Osteocyte (in vitro differentiated cells): ENCODE measurements around the gene TMPRSS11A. TPM values are rescaled to one million over a fixed set of nuclear protein-coding genes. Genes with fewer than 3 reads are reported as not detected.

Experiments used
- DNase-seq: peaks from one replicate; pipeline ENCODE4 v3.0.0; 2021; ENCODE audit warnings: mixed read lengths; ENCODE audit not compliant: unreplicated experiment; ENCODE audit errors: extremely low spot score
- H3K27ac Mint-ChIP-seq: one replicate; pipeline ENCODE4 v1.8.0; 2021; ENCODE audit warnings: mild to moderate bottlenecking, mixed read lengths; ENCODE audit not compliant: unreplicated experiment
- H3K27me3 Mint-ChIP-seq: one replicate; pipeline ENCODE4 v1.8.0; 2021; ENCODE audit warnings: mixed read lengths; ENCODE audit not compliant: unreplicated experiment
- H3K36me3 Mint-ChIP-seq: one replicate; pipeline ENCODE4 v1.8.0; 2021; ENCODE audit warnings: mixed read lengths; ENCODE audit not compliant: unreplicated experiment
- H3K4me1 Mint-ChIP-seq: one replicate; pipeline ENCODE4 v1.8.0; 2021; ENCODE audit warnings: mixed read lengths; ENCODE audit not compliant: unreplicated experiment
- H3K4me3 Mint-ChIP-seq: one replicate; pipeline ENCODE4 v1.8.0; 2021; ENCODE audit warnings: mild to moderate bottlenecking, moderate library complexity, mixed read lengths; ENCODE audit not compliant: unreplicated experiment
- H3K9me3 Mint-ChIP-seq: one replicate; pipeline ENCODE4 v1.8.0; 2021; ENCODE audit warnings: mixed read lengths; ENCODE audit not compliant: unreplicated experiment
- total RNA-seq: library from RNA; stranded (reverse); gene quantifications from 2 replicates; pipeline ENCODE4 v1.2.1, GENCODE V29; 2021
- TF ChIP-seq, protein P1 (sequence below): fragments of 200-600 bp; sonication (generic); IDR thresholded peaks from 2 replicates; pipeline ENCODE4 v1.5.0; 2021; ENCODE audit warnings: antibody characterized with exemption, mild to moderate bottlenecking, moderate library complexity

Gene TMPRSS11A
- total RNA-seq, 1 donor from 2014 or later, result not detected

DNA sequence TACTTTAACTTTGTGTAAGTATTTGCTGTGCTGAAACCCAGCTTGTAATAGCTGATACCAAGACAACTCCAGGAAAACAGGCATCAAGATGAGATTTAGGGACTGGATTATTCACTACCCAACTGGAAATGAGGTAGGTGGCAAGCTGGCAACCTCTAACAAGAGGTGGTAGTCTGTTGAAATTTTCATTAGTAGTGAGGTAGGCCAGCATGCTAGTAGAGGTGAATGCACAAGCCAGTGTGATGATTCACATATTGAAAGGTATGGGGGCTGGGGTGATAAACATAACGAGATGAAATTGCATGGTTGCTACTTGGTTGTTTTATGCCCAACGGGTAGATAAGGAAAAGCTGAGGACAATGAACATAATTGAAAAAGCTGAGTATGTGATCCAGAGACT lies 71.0 kb downstream of the TMPRSS11A start:
- Mint-ChIP-seq H3K36me3 (no peaks in the 10 kb centered on the region), H3K9me3 (no peaks in the 10 kb centered on the region), H3K27me3 (no peaks in the 10 kb centered on the region), H3K27ac (no peak overlapping the region), H3K4me1 (no peaks in the 10 kb centered on the region), H3K4me3 (no peak overlapping the region)
- TF ChIP-seq, protein P1, sequence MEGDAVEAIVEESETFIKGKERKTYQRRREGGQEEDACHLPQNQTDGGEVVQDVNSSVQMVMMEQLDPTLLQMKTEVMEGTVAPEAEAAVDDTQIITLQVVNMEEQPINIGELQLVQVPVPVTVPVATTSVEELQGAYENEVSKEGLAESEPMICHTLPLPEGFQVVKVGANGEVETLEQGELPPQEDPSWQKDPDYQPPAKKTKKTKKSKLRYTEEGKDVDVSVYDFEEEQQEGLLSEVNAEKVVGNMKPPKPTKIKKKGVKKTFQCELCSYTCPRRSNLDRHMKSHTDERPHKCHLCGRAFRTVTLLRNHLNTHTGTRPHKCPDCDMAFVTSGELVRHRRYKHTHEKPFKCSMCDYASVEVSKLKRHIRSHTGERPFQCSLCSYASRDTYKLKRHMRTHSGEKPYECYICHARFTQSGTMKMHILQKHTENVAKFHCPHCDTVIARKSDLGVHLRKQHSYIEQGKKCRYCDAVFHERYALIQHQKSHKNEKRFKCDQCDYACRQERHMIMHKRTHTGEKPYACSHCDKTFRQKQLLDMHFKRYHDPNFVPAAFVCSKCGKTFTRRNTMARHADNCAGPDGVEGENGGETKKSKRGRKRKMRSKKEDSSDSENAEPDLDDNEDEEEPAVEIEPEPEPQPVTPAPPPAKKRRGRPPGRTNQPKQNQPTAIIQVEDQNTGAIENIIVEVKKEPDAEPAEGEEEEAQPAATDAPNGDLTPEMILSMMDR, result no peak
- DNase-seq, result no peak

DNA sequence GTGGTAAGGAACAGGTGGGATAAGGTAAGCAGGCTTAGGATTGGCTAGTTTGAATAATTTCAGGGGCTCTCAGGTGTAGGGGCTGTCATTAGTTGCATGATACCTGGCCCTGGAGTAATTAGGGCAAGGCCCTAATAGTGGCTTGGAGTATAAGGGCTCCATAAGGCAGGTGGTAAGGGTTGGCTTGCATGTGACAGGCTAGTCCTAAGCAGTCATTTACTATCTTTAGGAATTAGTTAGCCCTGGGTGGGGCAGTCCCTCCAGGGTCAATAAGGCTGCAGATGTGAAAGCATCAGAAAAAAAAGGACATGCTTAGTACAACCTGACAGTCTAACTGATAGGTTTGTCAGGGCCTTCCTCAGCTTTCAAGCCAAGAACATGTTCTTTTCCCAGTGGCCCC lies 71.6 kb downstream of the TMPRSS11A start:
- no peak overlapping the region for H3K27ac Mint-ChIP-seq
- H3K9me3 Mint-ChIP-seq, result no peaks in the 10 kb centered on the region
- no peaks in the 10 kb centered on the region for H3K4me1 Mint-ChIP-seq
- no peak overlapping the region for H3K4me3 Mint-ChIP-seq
- DNase-seq, result no peak
- H3K27me3 Mint-ChIP-seq, result no peaks in the 10 kb centered on the region
- TF ChIP-seq, protein P1, result no peak
- no peaks in the 10 kb centered on the region for H3K36me3 Mint-ChIP-seq

DNA sequence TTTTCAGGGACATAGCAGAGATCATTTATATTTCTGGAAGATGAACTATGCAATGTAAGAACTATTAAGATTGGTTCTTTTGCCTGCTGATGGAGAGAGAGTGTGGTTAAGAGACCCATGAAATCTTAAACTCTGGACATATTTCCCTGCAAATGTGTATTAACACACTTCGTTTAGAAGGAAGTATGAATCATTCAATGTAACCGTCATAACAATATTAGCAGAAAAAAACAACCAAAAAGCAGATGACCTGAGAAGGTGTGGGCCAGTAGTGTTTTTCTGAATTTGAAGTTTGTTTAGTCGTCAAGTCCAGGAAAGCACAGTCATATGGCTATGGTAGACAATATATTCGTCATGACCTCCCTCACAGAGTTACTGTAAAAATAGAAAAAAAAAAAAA lies 77.0 kb downstream of the TMPRSS11A start:
- H3K36me3 Mint-ChIP-seq, result no peaks in the 10 kb centered on the region
- DNase-seq, result no peak
- H3K27me3 Mint-ChIP-seq, result no peaks in the 10 kb centered on the region
- H3K9me3 Mint-ChIP-seq, result no peaks in the 10 kb centered on the region
- peaks cover 8% of the 10 kb centered on the region for H3K4me1 Mint-ChIP-seq
- no peak overlapping the region for H3K4me3 Mint-ChIP-seq
- H3K27ac Mint-ChIP-seq, result no peak overlapping the region
- TF ChIP-seq, protein P1, result no peak

- Mint-ChIP-seq H3K4me1 (peaks cover 8% of the 10 kb centered on the region), H3K36me3 (no peaks in the 10 kb centered on the region), H3K9me3 (no peaks in the 10 kb centered on the region), H3K27me3 (no peaks in the 10 kb centered on the region), H3K4me3 (no peak overlapping the region), H3K27ac (no peak overlapping the region)
- no peak for DNase-seq
- TF ChIP-seq, protein P1, result no peak
These were observed 77.5 kb downstream of the TMPRSS11A start for GRCh38 chr4:67885762-67886161.

- Mint-ChIP-seq H3K27me3 (no peaks in the 10 kb centered on the region), H3K9me3 (no peaks in the 10 kb centered on the region), H3K4me1 (peaks cover 8% of the 10 kb centered on the region), H3K4me3 (no peak overlapping the region), H3K27ac (no peak overlapping the region), H3K36me3 (no peaks in the 10 kb centered on the region)
- DNase-seq, result no peak
- TF ChIP-seq, protein P1, result no peak
These were observed 78.6 kb downstream of the TMPRSS11A start for GRCh38 chr4:67884701-67885100.
